Stimulated activated CD8-positive, alpha-beta memory T cell treated with anti-CD3 and anti-CD28 coated beads, Interleukin-7, amount 100 ng/mL, for 24 hours (primary cell): ENCODE results near the gene ALLC.
"Not testable (repeated sequence)": the region's sequence is repeated elsewhere in the genome, so short reads cannot be mapped to it uniquely, and the experiment has no call there.

Experiments
- DNase-seq: peaks from one replicate; pipeline ENCODE4 v3.0.0-alpha.2; 2020; ENCODE audit warnings: low read depth

The ALLC gene

DNA sequence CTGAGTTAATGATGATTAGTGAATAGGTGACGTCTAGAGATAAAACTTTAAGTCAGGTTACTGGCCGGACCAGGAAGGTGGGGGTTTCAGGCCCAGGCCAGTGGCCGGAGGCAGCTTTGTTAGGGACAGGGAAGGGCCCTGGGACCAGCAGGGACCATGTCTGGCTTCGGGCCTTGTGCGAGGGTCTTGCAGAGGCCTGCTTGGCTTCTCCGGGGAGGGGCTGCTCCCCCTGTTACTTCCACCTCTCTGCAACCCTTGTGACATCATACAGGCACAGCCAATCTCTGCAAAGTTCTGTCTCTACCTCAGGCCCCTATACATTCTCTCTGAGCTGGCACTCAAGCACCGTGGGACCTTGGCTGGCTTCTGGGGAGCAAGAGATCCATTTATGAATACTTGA, at the start of gene ALLC:
TSS of gene ALLC (plus strand) at position 320 of the 400 bp plus-strand sequence. CDS start 12,958 bp downstream, outside the sequence.
- DNase-seq, result no peak

DNA sequence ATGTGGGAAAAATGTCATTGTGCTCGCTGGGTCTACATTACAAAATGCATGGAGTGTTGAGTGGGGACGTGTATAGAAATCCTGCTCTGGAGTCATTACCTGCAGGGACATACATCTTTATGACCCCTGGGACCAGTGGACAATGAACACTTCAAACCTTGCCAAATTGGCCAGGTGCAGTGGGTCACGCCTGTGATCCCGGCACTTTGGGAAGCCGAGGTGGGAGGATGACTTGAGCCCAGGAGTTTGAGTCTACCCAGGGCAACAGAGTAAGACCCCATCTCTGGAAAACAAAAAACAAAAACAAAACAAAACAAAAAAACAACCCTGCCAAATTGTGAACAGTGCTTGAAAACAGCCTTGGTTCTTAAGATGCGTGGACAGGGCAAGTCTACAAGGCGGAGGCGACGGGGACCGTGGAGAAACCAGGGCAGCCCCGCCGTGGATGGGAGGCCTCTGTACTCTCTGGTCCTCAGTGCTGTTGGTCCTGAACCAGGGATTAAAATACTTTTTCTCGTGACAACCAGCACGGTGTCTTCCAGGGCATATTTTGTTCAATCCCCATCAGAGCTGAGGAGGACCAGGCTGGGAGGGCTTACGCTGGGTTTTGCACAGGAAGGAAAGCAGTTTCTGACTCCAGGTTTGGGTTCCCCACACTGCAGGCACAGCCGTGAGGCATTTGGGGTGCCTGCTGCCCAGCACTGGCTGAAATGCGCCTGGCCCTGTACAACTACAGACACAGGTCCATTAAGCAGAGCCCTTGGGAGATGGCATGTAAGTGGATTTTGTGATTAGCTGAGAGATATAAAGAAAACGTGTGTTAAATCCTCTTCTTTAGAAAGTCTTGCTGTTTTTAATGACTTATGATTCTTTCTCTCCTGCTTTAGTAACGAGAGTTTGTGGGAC, 49.4 kb upstream of the ALLC start:
- no peak for DNase-seq

DNA sequence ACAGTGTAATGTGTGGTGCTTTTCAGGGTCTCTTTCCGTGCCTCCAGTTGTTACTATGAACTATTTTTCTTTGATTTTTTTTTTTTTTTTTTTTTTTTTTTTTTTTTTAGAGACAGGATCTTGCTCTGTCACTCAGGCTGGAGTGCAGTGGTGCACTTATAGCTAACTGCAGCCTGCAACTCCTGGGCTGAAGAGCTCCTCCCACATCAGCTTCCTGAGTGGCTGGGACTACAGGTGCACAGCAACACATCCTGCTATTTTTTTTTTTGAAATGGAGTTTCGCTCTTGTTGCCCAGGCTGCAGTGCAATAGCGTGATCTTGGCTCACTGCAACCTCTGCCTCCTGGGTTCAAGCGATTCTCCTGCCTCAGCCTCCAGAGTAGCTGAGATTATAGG, 48.7 kb upstream of the ALLC start:
- DNase-seq, result not testable (repeated sequence)

DNA sequence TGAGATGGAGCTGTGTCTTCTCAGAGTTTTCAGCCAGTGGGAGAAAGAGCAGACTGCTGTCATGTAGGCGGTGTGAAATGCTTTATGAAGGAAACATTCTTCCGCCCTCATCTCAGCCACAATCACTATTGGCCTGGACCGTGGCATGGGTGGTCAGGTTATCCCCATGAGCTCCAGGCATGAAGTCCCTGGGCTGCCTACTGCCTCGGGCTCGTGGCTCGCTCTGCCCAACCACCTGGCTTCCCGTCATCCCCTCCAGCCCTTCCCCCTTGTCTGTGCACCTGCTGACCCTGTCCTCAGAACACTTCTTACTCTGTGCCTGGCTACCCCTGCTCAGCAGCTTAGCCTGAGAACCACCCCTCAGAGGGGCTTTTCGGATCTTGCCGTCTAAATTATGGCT, 47.6 kb upstream of the ALLC start:
- DNase-seq, result no peak

DNA sequence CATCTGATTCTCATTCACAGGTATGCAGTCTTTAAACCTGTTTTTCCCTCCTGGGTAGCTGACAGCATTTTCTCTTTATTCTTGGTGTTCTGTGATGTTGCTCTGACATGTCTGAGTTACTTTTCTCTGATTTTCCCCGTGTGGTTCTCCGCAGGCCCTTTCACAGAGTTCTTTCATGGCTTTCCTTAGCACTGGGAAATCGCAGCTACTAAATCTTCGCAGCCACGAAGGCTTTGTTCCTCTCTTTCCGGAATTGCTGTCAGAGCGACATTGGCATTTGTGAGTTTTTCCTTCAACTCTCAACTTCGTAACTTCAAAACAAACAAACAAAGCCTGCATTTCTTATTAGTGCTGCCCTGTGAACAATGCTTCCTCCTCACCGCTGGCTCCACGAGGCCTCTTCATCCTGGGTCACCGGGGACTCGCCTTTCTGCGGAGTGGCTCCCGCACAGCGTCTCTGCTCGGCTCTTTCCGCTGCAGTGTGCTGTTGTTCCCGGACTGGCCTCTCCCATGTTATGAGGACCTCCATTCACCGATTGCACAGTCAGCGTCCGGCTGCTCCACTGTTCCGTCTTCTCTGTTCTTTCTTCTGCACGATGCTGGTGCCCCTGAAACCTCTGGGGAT, 47.0 kb upstream of the ALLC start:
- no peak for DNase-seq

DNA sequence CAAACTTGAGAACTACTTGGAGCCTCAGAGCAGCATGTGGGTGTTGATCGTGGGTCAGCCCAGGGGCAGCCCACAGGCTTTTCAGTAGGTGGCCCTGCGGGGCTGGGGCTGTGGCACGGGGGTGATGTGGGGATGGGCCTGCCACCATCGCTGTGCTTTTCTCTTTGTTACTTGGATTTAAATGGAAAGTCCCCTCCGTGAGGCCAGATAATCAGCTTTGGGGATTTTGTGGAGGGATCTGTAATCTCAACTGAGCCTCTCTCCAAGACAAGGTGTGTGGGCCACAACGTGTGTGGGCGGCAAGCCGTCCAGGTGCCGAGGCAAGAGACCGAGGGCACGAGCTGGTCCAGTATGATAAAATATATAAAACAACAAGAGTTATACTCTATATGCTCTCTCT, 46.4 kb upstream of the ALLC start:
- DNase-seq, result no peak

DNA sequence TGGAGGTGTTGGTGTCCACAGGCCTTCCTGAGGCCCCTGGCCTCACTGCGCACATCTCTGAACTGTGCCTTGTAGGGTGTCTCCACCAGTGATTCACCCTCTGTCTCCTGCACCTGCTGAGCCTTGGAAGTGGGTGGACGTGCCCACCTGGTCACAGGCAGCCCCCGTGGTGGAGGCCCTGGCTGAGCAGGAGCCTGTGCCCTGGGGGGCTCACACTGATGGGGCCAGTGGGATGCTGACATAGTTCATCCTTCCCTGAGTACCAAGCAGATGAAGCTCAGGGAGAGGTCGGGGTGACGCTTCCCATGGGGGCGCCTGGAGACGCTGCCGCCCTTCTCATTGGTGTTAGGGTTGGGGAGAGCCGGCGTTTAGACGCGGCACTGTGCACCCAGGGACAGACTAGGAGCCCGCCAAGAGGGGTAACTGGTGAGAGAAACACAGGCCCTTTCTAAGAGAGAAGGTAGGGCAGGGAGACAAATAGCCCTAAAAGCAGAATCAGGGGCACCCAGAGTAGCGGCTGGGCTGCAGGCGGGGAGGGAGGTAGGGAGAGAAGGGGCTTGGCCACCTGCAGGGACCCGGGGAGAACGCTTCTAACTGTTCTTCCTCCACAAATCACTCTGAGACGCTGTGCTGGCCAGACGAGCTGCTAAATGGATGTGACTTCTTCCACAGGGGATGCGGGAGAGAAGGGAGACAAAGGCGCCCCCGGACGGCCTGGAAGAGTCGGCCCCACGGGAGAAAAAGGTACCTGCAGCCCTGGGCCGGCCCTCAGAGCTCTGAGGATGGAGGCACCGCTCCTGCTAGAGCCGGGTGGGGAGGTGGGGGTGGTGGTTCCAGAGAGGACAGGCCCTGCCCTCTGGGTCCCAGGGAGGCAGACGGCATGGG, 45.1 kb upstream of the ALLC start:
- no peak for DNase-seq

DNA sequence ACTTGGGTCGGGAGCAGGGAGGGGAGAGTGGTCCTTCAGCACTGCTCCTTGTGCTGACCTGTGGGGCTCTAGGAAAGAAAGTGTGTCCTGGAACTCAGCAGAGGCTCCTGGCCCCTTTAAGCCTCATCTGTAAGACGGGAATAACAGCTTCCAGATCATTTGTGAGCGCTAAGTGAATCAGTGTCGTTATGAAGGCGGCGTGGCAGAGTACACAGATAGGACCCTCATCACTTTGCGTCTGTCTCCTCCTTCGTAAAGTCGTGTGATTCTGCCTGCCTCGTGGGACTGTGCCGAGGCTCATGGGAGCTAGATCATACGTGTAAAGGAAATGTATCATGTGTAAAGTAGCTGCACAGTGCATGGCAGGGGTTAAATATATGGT, 44.5 kb upstream of the ALLC start:
- no peak for DNase-seq

DNA sequence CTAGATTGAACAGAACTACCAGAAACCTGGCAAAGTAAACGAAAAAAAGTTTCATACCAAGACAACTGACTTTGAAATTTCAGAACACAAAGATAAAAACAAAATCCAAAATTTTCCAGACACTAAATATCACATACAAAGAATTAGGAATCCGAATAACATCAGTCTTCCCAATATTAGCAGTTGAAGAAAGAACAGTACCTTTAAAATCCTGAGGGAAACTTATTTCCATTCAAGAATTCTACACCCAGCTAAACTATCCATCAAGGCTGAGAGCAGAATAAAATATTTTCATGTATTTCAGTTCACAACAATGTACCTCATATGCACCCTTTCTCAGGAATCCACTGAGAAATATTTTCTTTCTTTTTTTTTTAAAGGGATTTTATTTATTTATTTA, 43.3 kb upstream of the ALLC start:
- not testable (repeated sequence) for DNase-seq

DNA sequence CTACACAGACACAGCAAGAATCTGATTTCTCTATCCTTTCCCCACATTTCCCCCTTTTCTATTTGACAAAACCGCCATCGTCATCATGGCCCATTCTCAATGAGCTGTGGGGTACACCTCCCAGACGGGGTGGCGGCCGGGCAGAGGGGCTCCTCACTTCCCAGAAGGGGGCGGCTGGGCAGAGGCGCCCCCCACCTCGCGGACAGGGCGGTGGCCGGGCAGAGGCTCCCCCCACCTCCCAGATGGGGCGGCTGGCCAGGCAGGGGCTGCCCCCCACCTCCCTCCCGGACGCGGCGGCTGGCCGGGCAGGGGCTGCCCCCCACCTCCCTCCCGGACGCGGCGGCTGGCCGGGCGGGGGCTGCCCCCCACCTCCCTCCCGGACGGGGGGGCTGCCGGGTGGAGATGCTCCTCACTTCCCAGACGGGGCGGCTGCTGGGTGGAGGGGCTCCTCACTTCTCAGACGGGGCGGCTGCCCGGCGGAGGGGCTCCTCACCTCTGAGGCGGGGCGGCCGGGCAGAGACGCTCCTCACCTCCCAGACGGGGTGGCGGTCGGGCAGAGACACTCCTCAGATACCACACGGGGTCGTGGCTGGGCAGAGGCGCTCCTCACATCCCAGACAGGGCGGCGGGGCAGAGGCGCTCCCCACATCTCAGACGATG, 42.3 kb upstream of the ALLC start:
- DNase-seq, result not testable (repeated sequence)

DNA sequence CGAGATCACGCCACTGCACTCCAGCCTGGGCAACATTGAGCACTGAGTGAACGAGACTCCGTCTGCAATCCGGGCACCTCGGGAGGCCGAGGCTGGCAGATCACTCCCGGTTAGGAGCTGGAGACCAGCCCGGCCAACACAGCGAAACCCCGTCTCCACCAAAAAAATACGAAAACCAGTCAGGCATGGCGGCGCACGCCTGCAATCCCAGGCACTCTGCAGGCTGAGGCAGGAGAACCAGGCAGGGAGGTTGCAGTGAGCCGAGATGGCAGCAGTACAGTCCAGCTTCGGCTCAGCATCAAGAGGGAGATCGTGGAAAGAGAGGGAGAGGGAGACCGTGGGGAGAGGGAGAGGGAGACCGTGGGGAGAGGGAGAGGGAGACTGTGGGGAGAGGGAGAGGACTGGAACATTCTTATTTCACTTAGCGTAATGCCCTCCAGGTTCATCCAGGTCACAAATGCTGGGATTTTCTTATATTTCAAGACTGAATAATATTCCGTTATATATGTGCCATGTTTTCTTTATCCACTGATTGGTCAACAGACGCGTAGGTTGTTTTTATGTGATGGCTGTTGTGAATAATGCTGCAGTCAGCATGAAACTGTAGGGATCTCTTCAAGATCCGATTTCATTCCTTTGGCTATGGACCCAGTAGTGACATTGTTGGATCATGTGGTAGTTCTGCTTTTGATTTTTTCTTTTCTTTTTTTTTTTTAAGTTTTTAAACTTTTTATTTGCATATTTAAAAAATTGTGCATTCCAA, 41.4 kb upstream of the ALLC start:
- DNase-seq, result not testable (repeated sequence)

DNA sequence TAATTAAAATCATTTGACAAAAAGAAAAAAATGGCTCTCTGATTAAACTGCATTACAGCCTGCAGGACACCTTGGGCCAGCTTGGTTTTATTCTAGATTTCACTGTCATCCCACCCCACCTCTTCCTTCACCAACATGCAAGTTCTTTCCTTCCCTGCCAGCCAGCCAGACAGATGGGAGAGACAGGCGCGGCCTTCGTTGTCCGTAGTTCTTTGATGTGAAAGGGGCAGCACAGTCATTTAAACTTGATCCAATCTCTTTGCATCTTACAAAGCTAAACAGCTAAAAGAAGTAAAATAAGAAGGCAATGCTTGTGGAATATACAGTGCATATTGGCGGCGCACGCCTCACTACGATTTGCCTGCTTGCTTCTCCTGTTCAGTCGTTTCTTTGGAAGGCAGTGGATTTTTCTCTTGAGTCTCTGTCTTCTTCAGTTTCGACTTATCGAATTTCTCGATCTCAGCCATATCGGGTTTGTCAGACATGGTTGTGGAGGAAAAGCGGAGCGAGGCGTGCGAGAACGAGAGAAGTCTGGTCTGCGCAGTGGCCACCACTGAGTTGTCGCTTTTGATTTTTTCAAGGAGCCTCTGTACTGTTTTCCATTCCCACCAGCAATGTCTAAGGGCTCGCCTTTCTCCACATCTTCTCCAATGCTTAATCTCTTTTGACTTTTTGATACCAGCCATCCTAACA, 40.7 kb upstream of the ALLC start:
- no peak for DNase-seq

DNA sequence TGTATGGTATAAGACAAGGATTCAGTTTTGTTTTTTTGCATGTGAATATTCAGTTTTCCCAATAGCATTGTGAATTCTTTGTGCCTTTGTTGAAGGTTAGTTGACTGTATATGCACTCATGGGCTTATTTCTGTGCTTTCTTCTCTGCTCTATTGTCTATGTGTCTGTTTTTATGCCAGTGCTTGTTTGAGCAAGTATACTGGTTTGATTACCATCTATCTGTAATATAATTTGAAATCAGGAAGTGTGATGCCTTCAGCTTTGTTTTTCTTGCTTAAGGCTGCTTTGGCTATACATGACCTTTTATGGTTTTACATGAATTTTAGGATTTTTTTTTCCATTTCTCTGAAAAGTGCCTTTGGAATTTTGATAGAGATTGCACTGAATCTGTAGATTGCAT, 39.6 kb upstream of the ALLC start:
- DNase-seq, result no peak

DNA sequence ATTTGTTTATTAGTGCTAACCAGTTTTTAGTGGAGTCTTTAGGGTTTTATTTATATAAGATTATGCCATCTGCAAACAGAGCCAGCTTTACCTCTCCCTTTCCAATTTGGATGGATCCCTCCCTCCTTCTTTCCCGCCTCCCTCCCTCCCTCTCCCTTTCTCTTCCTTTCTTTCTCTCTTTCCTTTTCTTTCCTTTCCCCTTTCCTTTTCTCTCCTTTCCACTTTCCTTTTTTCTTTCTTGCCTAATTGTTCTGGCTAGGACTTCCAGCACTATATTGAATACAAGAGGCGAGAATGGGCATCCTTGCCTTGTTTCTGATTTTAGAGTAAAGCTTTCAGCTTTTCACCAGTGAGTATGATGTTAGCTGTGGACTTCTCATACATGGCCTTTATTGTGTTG, 39.0 kb upstream of the ALLC start:
- DNase-seq, result no peak

DNA sequence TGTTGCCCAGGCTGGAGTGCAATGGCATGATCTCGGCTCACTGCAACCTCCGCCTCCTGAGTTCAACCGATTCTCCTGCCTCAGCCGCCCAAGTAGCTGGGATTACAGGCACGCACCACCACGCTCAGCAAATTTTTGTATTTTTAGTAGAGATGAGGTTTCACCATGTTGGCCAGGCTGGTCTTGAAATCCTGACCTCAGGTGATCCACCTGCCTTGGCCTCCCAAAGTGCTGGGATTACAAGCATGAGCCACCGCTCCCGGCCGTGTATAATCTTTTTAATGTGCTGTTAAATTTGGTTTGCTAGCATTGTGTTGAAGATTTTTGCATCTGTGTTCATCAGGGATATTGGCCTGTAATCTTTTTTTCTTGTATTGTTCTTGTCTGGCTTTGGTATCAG, 38.3 kb upstream of the ALLC start:
- not testable (repeated sequence) for DNase-seq

DNA sequence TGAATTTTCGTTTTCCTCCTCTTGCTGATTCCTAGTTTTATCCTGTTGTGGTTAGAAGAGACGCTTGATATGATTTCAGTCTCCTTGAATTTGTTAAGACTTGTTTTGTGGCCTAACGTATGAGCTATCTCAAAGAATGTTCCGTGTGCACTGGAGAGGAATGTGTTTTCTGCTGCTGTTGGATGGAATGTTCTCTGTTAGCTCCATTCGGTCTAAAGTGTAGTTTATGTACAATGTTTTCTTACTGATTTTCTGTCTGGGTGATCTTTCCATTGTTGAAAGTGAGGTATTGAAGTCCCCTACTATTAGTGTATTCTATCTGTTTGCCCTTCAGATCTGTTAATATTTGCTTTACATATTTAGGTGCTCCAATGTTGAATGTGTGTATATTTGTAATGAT, 37.2 kb upstream of the ALLC start:
- DNase-seq, result no peak

DNA sequence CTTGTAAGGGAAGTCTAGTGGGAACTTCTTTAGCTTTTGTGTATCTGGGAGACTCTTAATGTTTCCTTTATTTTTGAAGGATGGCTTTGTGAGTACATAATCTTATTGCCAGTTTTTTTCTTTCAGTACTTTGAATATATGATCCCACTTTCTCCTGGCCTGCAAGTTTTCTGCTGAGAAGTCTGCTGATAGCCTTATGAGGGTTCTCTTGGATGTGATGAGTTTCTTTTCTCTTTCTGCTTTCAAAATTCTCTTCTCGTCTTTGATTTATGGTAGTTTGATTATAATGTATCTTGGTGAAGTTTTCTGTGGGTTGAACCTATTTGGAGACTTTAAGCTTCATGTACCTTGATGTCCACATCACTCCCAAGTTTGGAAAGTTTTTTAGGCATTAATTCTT, 35.0 kb upstream of the ALLC start:
- DNase-seq, result no peak

DNA sequence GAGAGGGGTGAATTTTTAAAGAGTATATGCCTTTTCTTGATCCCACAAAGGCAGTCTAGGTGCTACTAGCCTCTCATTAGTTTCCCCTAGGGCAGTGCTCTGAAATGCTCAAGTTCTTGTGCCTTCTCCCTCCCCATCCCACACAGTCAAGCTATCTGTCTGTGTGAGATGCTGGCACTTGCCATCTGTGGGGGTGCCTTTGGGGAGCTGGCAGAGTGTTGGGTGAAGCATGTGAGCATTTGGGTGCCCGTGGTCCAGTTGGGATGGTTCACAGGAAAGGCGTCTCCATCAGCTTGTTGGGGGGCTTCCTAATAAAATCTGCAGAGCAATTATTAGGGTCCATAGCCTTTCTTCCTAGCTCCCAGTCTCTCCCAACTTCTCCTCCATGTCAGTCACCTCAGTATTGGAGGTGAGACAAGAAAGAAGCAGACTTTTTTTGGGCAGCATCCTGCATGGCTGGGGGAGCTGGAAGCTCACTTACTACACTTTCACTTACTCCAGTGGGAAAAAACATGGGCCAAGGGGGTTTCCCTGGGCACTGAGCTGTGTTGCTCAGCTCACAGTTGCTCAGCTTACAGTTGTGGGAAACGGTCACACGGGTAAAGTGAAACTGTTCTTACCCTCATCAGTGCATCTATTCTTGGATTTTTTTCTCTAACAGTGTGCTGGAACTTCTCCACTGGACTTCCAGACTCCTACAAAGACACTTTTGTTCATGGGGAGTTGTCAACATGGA, 33.8 kb upstream of the ALLC start:
- DNase-seq, result no peak

DNA sequence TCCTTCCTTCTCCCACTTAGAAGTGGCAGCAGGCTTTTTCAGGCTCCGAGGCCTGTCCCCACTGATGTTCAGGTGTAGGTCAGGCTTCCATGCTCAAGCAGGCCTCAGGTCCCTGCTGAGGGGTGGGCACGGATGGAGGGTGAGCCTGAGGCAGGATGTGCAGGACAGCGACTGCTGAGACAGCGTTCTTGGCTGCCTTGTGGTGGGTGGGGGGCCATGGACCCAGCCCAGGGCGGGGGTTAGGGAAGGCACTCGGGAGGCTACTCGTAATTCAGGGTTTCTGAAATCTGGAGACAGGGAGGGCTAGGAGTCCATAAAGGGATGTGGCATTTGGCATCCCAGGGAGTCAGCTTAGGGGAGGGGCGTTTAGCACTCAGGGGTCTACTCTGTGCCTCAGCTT, 32.8 kb upstream of the ALLC start:
- no peak for DNase-seq
